ENCODE data around the gene SAC3D1. TPM values are rescaled to one million over a fixed set of nuclear protein-coding genes. Genes with fewer than 3 reads are reported as not detected.

The SAC3D1 gene
- total and polyA plus RNA-seq, 2 of the 8 experiments (the other 6 are each of a cell fraction or from before 2014, with no cell fraction given): 19.4 to 25.8 TPM

DNA sequence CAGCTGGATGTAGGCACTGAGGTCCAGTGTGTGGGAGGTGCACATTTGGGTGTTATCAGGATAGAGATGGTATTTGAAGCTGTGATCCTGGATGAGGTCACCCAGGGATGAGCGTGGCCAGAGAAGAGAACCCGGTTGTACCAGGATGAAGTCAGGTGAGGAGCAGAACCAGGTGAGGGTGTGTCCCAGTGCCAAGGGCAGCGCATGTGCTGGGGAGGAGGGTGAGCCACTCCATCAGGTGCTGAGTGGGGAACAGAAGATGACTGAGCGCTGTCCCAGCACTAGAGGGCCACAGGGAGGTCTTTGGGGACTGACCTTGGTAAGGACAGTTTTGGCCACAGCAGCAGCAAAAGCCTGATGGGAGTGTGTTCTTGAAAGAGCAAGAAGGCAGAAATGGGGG is 24.3 kb upstream of the SAC3D1 start (continued):
- TF ChIP-seq POLR2A (IDR thresholded peaks at IDR 0.05; ENCODE audit: control extremely low read depth in 1 of 2, low read depth in 2 of 2, low read length in 2 of 2): no peak
- TF ChIP-seq SIRT6 (IDR thresholded peaks at IDR 0.05; ENCODE audit: low read length): no peak
- no peak for TF ChIP-seq JUN (IDR thresholded peaks at IDR 0.05; ENCODE audit: low read depth, low read length)
- peak; percentile 3 to 31; a peak in 2 of 4 replicates for TF ChIP-seq RAD21 (IDR thresholded peaks at IDR 0.05 in 1 of 2, conservative IDR thresholded peaks at IDR 0.05 in 1 of 2; ENCODE audit: low read depth in 2 of 2, low read length in 2 of 2)
- no peak for TF ChIP-seq RBBP5 (IDR thresholded peaks at IDR 0.05; ENCODE audit: borderline replicate concordance, low read depth, low read length)
- TF ChIP-seq ZNF274 (IDR thresholded peaks at IDR 0.05; ENCODE audit: borderline replicate concordance, extremely low read depth, low read length): no peak
